K562 (cell line): ENCODE results near the gene EN1.

Experiments used
- DEAF1 ChIP-seq: fragments of 450-650 bp; formaldehyde crosslinking; IDR thresholded peaks from 2 replicates; pipeline ENCODE4 v1.4.0; 2020; ENCODE audit warnings: mild to moderate bottlenecking, moderate library complexity
- GABPA ChIP-seq: fragments of 200-800 bp; sonication (Bioruptor generic); conservative IDR thresholded peaks from 2 replicates; pipeline ENCODE4 v1.6.1; 2016; ENCODE audit warnings: low read depth, missing genetic modification characterization, missing compliant biosample characterization
- HDAC6 ChIP-seq: IDR thresholded peaks from 2 replicates; pipeline ENCODE4 v1.6.1; 2012; ENCODE audit warnings: low read depth, mild to moderate bottlenecking, control low read depth, inconsistent platforms, low read length, moderate library complexity
- JUND ChIP-seq, 2 experiments: IDR thresholded peaks; 2 replicates in 1 of 2; 3 replicates in 1 of 2; pipeline ENCODE4 v1.6.1; 2011; ENCODE audit warnings: borderline replicate concordance in 2 of 2, low read depth in 2 of 2, low read length in 2 of 2, improper control_type of control experiment in 1 of 2, missing biosample characterization in 1 of 2, missing genetic modification characterization in 1 of 2, missing genetic modification reagents in 1 of 2
- NFE2 ChIP-seq: IDR thresholded peaks from 2 replicates; pipeline ENCODE4 v1.6.1; 2014; ENCODE audit warnings: antibody characterized with exemption, low read depth
- RFX5 ChIP-seq: IDR thresholded peaks from 2 replicates; pipeline ENCODE4 v1.6.1; 2011; ENCODE audit warnings: low read depth, mild to moderate bottlenecking, improper control_type of control experiment, low read length
- TAF15 ChIP-seq: fragments of 200-400 bp; formaldehyde crosslinking; IDR thresholded peaks from 2 replicates; pipeline ENCODE4 v1.6.1; 2017; ENCODE audit warnings: mild to moderate bottlenecking, low read depth, low read length, moderate library complexity
- TCF7 ChIP-seq: sonication (generic); IDR thresholded peaks from 2 replicates; pipeline ENCODE4 v1.6.1; 2016; ENCODE audit warnings: antibody characterized with exemption, borderline replicate concordance
- ZNF143 ChIP-seq: sonication (generic); formaldehyde crosslinking; IDR thresholded peaks from 2 replicates; pipeline ENCODE4 v1.9.0; 2022; ENCODE audit warnings: mild to moderate bottlenecking, missing genetic modification reagents
- ZNF263 ChIP-seq: sonication (generic); formaldehyde crosslinking; IDR thresholded peaks from 2 replicates; pipeline ENCODE4 v1.8.0; 2022; ENCODE audit warnings: mild to moderate bottlenecking, missing genetic modification reagents, borderline replicate concordance
- ZNF398 ChIP-seq: fragments of 250-450 bp; sonication (Bioruptor Pico); IDR thresholded peaks from 2 replicates; pipeline ENCODE4 v1.8.0; 2021; ENCODE audit warnings: moderate library complexity, mild to moderate bottlenecking, inconsistent platforms
- ZNF76 ChIP-seq: fragments of 250-450 bp; sonication (Bioruptor Pico); IDR thresholded peaks from 2 replicates; pipeline ENCODE4 v1.4.0; 2020; ENCODE audit warnings: mild to moderate bottlenecking, moderate library complexity, borderline replicate concordance
- ZSCAN29 ChIP-seq: fragments of 450-650 bp; IDR thresholded peaks from 2 replicates; pipeline ENCODE4 v1.6.1; 2017
- TF ChIP-seq, protein P1 (sequence below), 3 experiments: IDR thresholded peaks in 2 of 3; conservative IDR thresholded peaks in 1 of 3; 2 replicates each; pipeline ENCODE4 v1.5.1; 2011 to 2012; ENCODE audit warnings: low read length in 3 of 3, mild to moderate bottlenecking in 3 of 3, control low read depth in 2 of 3, improper control_type of control experiment in 1 of 3, inconsistent platforms in 1 of 3, low read depth in 1 of 3, mixed read lengths in 1 of 3, moderate library complexity in 1 of 3; ENCODE audit not compliant: insufficient read depth in 2 of 3

DNA sequence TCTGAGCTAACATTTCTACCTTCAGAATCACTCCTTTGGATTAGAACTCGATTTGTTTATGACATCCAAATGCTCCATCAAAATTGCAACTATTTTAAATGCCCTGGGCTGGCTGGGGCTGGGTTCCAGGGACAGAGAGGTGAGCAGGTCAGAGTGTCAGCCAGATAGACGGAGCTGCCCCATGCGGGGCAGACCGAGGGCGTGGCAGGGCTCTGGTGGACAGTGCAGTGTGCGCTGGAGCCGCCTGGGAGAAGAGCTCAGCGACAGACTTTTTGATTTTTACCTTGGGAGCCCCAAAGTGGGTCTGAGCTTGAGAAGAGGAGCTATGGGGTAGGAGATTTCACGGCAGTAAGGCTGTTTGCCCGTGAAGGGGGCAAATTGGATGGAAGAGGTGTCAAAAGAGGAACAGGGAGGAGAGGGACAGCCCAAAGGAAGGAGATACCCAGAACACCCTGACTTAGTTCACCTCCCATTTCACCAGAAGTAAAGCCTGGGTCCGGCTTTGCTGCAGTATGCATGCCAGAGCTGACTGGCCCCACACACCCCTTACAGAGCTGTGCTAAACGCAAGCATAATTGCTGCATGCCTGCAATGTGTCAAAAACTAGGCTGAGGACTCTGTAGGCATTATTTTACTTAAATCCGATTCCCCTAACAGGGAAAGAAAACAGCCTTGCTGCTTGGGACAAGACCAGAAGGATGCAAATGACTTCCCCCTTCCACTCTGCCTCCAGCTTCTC is 33.7 kb downstream of the EN1 start:
- TF ChIP-seq HDAC6 (no peak), TCF7 (no peak), RFX5 (no peak), TAF15 (no peak), ZSCAN29 (no peak), ZNF143 (CRISPR knock-in tag) (no peak), GABPA (tag) (no peak), DEAF1 (no peak), NFE2 (no peak), ZNF76 (CRISPR knock-in tag) (no peak), ZNF263 (CRISPR knock-in tag) (no peak), JUND (IDR thresholded peaks at IDR 0.05; ENCODE audit: borderline replicate concordance, low read depth, low read length) (no peak), JUND (tag; IDR thresholded peaks at IDR 0.05; ENCODE audit: borderline replicate concordance, low read depth, low read length) (no peak), ZNF398 (CRISPR knock-in tag) (no peak)
- TF ChIP-seq, protein P1, sequence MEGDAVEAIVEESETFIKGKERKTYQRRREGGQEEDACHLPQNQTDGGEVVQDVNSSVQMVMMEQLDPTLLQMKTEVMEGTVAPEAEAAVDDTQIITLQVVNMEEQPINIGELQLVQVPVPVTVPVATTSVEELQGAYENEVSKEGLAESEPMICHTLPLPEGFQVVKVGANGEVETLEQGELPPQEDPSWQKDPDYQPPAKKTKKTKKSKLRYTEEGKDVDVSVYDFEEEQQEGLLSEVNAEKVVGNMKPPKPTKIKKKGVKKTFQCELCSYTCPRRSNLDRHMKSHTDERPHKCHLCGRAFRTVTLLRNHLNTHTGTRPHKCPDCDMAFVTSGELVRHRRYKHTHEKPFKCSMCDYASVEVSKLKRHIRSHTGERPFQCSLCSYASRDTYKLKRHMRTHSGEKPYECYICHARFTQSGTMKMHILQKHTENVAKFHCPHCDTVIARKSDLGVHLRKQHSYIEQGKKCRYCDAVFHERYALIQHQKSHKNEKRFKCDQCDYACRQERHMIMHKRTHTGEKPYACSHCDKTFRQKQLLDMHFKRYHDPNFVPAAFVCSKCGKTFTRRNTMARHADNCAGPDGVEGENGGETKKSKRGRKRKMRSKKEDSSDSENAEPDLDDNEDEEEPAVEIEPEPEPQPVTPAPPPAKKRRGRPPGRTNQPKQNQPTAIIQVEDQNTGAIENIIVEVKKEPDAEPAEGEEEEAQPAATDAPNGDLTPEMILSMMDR (IDR thresholded peaks at IDR 0.05 in 2 of 3, conservative IDR thresholded peaks at IDR 0.05 in 1 of 3; ENCODE audit: insufficient read depth in 2 of 3, low read depth in 1 of 3, low read length in 3 of 3): no peak
